Right ventricle myocardium inferior (tissue), 1 donor: ENCODE results near the gene C17orf67. TPM values are rescaled to one million over a fixed set of nuclear protein-coding genes. Genes with fewer than 3 reads are reported as not detected.
A peak's percentile ranks its signal among the peaks of the same experiment; 100 is the strongest.

Source experiments
- ATAC-seq: fragments of 200-7000 bp; cut with Tn5 transposase; one replicate; pipeline ENCODE4 v1.9.1; 2020; ENCODE audit warnings: mild to moderate bottlenecking, moderate library complexity
- DNase-seq: peaks from one replicate; pipeline ENCODE4 v3.0.0; 2021; ENCODE audit errors: missing footprints
- intact Hi-C: fragments of 100-400 bp; cut with DNase I; formaldehyde crosslinking; loops from one replicate; pipeline ENCODE4 v1.11.0; 2022
- total RNA-seq: library from RNA; stranded (reverse); fragmentation: NEBNext Ultra II Directional; extraction: Animal tissue kit (Norgen Biotek cat#: 25700); gene quantifications from one replicate; pipeline ENCODE4 v1.2.1, GENCODE V29; 2021
- donor health status: DM: no; HTN: yes; CAD: no; lungs with severe emphysema.

C17orf67 gene
- total RNA-seq, 1 donor from 2014 or later, result 1.1 TPM

GRCh38 chr17:56834380-56835263, 902 bp upstream of the C17orf67 start:
- ATAC-seq, result peak; percentile 19
- peak; percentile 80 for DNase-seq
- intact Hi-C loops, result no loop called here

GRCh38 chr17:56833057-56833808, 487 bp downstream of the C17orf67 start:
- intact Hi-C loops, result no loop called here
- peak; percentile 84 for DNase-seq
- peak; percentile 5 for ATAC-seq

GRCh38 chr17:56832446-56832845, 1.3 kb downstream of the C17orf67 start:
- intact Hi-C loops, result no loop called here
- DNase-seq, result no peak
- ATAC-seq, result no peak

- ATAC-seq, result no peak
- intact Hi-C loops, result no loop called here
- no peak for DNase-seq
Observed at GRCh38 chr17:56831369-56832095, 2.2 kb downstream of the C17orf67 start.

GRCh38 chr17:56830726-56831368, 2.9 kb downstream of the C17orf67 start:
- DNase-seq, result no peak
- ATAC-seq, result no peak
- intact Hi-C loops, result no loop called here

GRCh38 chr17:56826611-56827414, 6.9 kb downstream of the C17orf67 start:
- ATAC-seq, result no peak
- intact Hi-C loops, result no loop called here
- DNase-seq, result no peak

- intact Hi-C loops, result no loop called here
- ATAC-seq (no peak), DNase-seq (no peak)
Observed at GRCh38 chr17:56824503-56824902, 9.2 kb downstream of the C17orf67 start.

GRCh38 chr17:56823848-56824247, 9.9 kb downstream of the C17orf67 start:
- ATAC-seq (no peak), DNase-seq (no peak)
- intact Hi-C loops, result no loop called here

GRCh38 chr17:56822725-56823124, 11.0 kb downstream of the C17orf67 start:
- intact Hi-C loops, result no loop called here
- no peak for DNase-seq
- peak; percentile 20 for ATAC-seq

GRCh38 chr17:56821847-56822534, 11.7 kb downstream of the C17orf67 start:
- no peak for ATAC-seq

GRCh38 chr17:56820207-56820606, 13.5 kb downstream of the C17orf67 start:
- ATAC-seq (no peak), DNase-seq (no peak)
- intact Hi-C loops, result no loop called here

More at GRCh38 chr17:56821847-56822534, 11.7 kb downstream of the C17orf67 start:
- DNase-seq, result no peak
- intact Hi-C loops, result no loop called here

GRCh38 chr17:56819431-56820145, 14.1 kb downstream of the C17orf67 start:
- ATAC-seq (peak; percentile 65), DNase-seq (no peak)
- intact Hi-C loops, result loop anchor here (2.0 kb wide), 1 partner anchor 121 kb away; no protein-coding TSS in a partner anchor

- ATAC-seq (no peak), DNase-seq (no peak)
- intact Hi-C loops, result loop anchor here (2.0 kb wide), 1 partner anchor 122 kb away; no protein-coding TSS in a partner anchor
Observed at GRCh38 chr17:56819030-56819429, 14.7 kb downstream of the C17orf67 start.

- no peak for ATAC-seq
- intact Hi-C loops, result no loop called here
Observed at GRCh38 chr17:56817066-56817465, 16.7 kb downstream of the C17orf67 start.

GRCh38 chr17:56815711-56816110, 18.0 kb downstream of the C17orf67 start:
- intact Hi-C loops, result no loop called here

More at GRCh38 chr17:56817066-56817465, 16.7 kb downstream of the C17orf67 start:
- DNase-seq, result no peak

GRCh38 chr17:56812901-56813388, 20.8 kb downstream of the C17orf67 start:
- ATAC-seq, result no peak
- intact Hi-C loops, result no loop called here

More at GRCh38 chr17:56815711-56816110, 18.0 kb downstream of the C17orf67 start:
- ATAC-seq (no peak), DNase-seq (no peak)

More at GRCh38 chr17:56812901-56813388, 20.8 kb downstream of the C17orf67 start:
- no peak for DNase-seq
